Measurements from ENCODE around the gene TBC1D7. TPM values are rescaled to one million over a fixed set of nuclear protein-coding genes. Genes with fewer than 3 reads are reported as not detected.

Gene TBC1D7
- total and polyA plus RNA-seq, 10 of the 15 experiments (the other 5 are each of a cell fraction or from before 2014, with no cell fraction given), result 20.1 to 65.9 (median 31.3) TPM

DNA sequence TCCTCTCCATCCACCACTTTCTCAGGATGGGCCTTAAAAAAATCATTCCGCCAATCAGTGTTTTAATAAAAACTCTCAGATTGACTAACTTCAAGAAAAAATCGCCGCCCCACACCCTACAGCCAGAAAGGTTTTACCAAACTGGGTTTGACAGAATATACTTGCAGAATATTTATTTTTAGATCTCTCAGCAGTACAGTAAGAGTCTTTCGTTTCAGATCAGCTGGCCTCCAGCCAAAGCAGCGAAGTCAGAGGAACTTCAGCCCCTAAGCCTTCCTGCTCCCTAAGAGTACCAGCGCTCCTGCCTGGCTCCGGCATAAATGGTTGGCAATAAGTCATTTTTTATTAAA is 24.7 kb downstream of the TBC1D7 start (continued):
- TF ChIP-seq CREM (IDR thresholded peaks at IDR 0.05; ENCODE audit: low read depth), result peak; percentile 67; the same call in 1 of the 2 replicates
- TF ChIP-seq EED (IDR thresholded peaks at IDR 0.05; ENCODE audit: low read depth), result peak; percentile 90
- TF ChIP-seq YY1 (IDR thresholded peaks at IDR 0.05; ENCODE audit: low read depth, low read length), result 0 out of 2 replicates have a peak, but pooled peaks have one; percentile 23
- TF ChIP-seq ZNF217 (IDR thresholded peaks at IDR 0.05), result peak; percentile 53; the same call in 1 of the 2 replicates
- TF ChIP-seq GABPA (IDR thresholded peaks at IDR 0.05; ENCODE audit: low read depth), result peak; percentile 2; the same call in 1 of the 2 replicates
- peak; percentile 52; the same call in 1 of the 2 replicates for TF ChIP-seq CREB1 (IDR thresholded peaks at IDR 0.05; ENCODE audit: low read depth)
- peak; percentile 80 for TF ChIP-seq MEF2B (IDR thresholded peaks at IDR 0.05; ENCODE audit: partially characterized antibody, poor library complexity, severe bottlenecking)
- TF ChIP-seq IRF4 (IDR thresholded peaks at IDR 0.05; ENCODE audit: low read depth, low read length), result peak; percentile 56; the same call in 1 of the 2 replicates
- TF ChIP-seq MYB (IDR thresholded peaks at IDR 0.05; ENCODE audit: borderline replicate concordance, low read depth, low read length), result no peak
- no peak; the same call in 2 of the 3 replicates for TF ChIP-seq POU2F2 (IDR thresholded peaks at IDR 0.05; ENCODE audit: borderline replicate concordance, low read depth, low read length)
- no peak for TF ChIP-seq ESRRA (IDR thresholded peaks at IDR 0.05; ENCODE audit: low read length)
- peak in 1 of 2 experiments; percentile 53; a peak in 1 of 4 replicates for TF ChIP-seq ETV6 (conservative IDR thresholded peaks at IDR 0.05 in 1 of 2, IDR thresholded peaks at IDR 0.05 in 1 of 2; ENCODE audit: borderline replicate concordance in 1 of 2, low read depth in 1 of 2)
- peak; percentile 58 to 71 for TF ChIP-seq IKZF2 (IDR thresholded peaks at IDR 0.05)
- TF ChIP-seq, protein P1, sequence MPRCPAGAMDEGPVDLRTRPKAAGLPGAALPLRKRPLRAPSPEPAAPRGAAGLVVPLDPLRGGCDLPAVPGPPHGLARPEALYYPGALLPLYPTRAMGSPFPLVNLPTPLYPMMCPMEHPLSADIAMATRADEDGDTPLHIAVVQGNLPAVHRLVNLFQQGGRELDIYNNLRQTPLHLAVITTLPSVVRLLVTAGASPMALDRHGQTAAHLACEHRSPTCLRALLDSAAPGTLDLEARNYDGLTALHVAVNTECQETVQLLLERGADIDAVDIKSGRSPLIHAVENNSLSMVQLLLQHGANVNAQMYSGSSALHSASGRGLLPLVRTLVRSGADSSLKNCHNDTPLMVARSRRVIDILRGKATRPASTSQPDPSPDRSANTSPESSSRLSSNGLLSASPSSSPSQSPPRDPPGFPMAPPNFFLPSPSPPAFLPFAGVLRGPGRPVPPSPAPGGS (IDR thresholded peaks at IDR 0.05; ENCODE audit: borderline replicate concordance, insufficient read depth, low read depth, low read length, poor library complexity, severe bottlenecking), result peak; percentile 55
- TF ChIP-seq ASH2L (IDR thresholded peaks at IDR 0.05; ENCODE audit: borderline replicate concordance, low read depth), result no peak
- TF ChIP-seq NFIC (IDR thresholded peaks at IDR 0.05; ENCODE audit: low read depth, low read length), result peak; percentile 86
- TF ChIP-seq RUNX3 (IDR thresholded peaks at IDR 0.05; ENCODE audit: low read length), result peak; percentile 71
- TF ChIP-seq TCF7 (IDR thresholded peaks at IDR 0.05; ENCODE audit: borderline replicate concordance), result peak; percentile 18; the same call in 1 of the 2 replicates
- no peak for TF ChIP-seq TCF12 (IDR thresholded peaks at IDR 0.05; ENCODE audit: low read depth, low read length)
- TF ChIP-seq IKZF1 (conservative IDR thresholded peaks at IDR 0.05), result peak; percentile 25; the same call in 1 of the 2 replicates
- peak; percentile 97 for TF ChIP-seq MEF2A (IDR thresholded peaks at IDR 0.05; ENCODE audit: insufficient read depth, low read depth, low read length)
- peak; percentile 85 for TF ChIP-seq FOXM1 (IDR thresholded peaks at IDR 0.05; ENCODE audit: low read depth, low read length)

Measured in GM12878 (cell line).